H1 (cell line): ENCODE data around the gene GSG1L. TPM values are rescaled to one million over a fixed set of nuclear protein-coding genes. Genes with fewer than 3 reads are reported as not detected.

Experiments used
- CTCF ChIA-PET: fragments of 300-600 bp; sonication (Branson Sonifier 250); formaldehyde crosslinking; loops from one replicate; lab custom pipeline; 2021; ENCODE audit not compliant: partially characterized antibody; lab: Charles Lee
- POLR2A ChIA-PET: fragments of 300-600 bp; sonication (Branson Sonifier 250); formaldehyde crosslinking; loops from one replicate; lab custom pipeline; 2021; ENCODE audit warnings: inconsistent platforms; ENCODE audit not compliant: partially characterized antibody; lab: Charles Lee
- DNase-seq, 2 experiments: peaks; one replicate each; pipeline versions ENCODE4 v3.0.0 to v3.0.0-alpha.2; 2010 to 2022; ENCODE audit warnings: low spot score in 2 of 2, low read depth in 1 of 2, mixed read lengths in 1 of 2
- FAIRE-seq: peaks from 2 replicates; lab custom pipeline; 2011; peaks lifted over from hg19 to GRCh38; lab: Jason Lieb, UNC
- H2AFZ ChIP-seq: 2 replicates; pipeline ENCODE4 v1.8.1; 2012; ENCODE audit warnings: low read length, inconsistent platforms
- H2AK5ac ChIP-seq: 2 replicates; pipeline ENCODE4 v1.6.1; 2013; ENCODE audit warnings: low read depth, low read length
- H2BK120ac ChIP-seq: replicated peaks from 2 replicates; pipeline ENCODE3; 2013; ENCODE audit warnings: low read depth, low read length, inconsistent platforms
- H2BK12ac ChIP-seq: 2 replicates; pipeline ENCODE4 v1.6.1; 2013; ENCODE audit warnings: low read depth, low read length
- H2BK15ac ChIP-seq: 2 replicates; pipeline ENCODE4 v1.6.1; 2013; ENCODE audit warnings: low read length
- H2BK20ac ChIP-seq: 2 replicates; pipeline ENCODE4 v1.6.1; 2013; ENCODE audit warnings: low read length
- H2BK5ac ChIP-seq: 2 replicates; pipeline ENCODE4 v1.6.1; 2013; ENCODE audit warnings: low read depth, low read length
- H3K14ac ChIP-seq: 2 replicates; pipeline ENCODE4 v1.6.1; 2013; ENCODE audit warnings: inconsistent platforms; ENCODE audit not compliant: insufficient read length
- H3K18ac ChIP-seq: 2 replicates; pipeline ENCODE4 v1.6.1; 2013; ENCODE audit warnings: low read length; ENCODE audit errors: extremely low read depth
- H3K23ac ChIP-seq: 2 replicates; pipeline ENCODE4 v1.6.1; 2013; ENCODE audit warnings: inconsistent platforms; ENCODE audit not compliant: insufficient read length
- H3K23me2 ChIP-seq: 2 replicates; pipeline ENCODE4 v1.6.1; 2013; ENCODE audit warnings: low read depth, low read length
- H3K27ac ChIP-seq: 2 replicates; pipeline ENCODE4 v1.6.1; 2011; ENCODE audit warnings: low read depth, low read length, inconsistent platforms
- H3K27me3 ChIP-seq, 4 experiments: replicated peaks in 1 of 4; 1 replicate in 1 of 4; 2 replicates in 3 of 4; pipeline versions ENCODE4 v1.6.1 to v1.8.1; 2011 to 2013; ENCODE audit warnings: low read length in 3 of 4, mild to moderate bottlenecking in 3 of 4, inconsistent platforms in 2 of 4, mixed read lengths in 2 of 4, moderate library complexity in 1 of 4; ENCODE audit not compliant: control insufficient read depth in 3 of 4, insufficient read depth in 3 of 4; ENCODE audit errors: extremely low read depth in 1 of 4
- H3K36me3 ChIP-seq, 4 experiments: 2 replicates each; pipeline versions ENCODE4 v1.6.1 to v1.8.1; 2011 to 2013; ENCODE audit warnings: mild to moderate bottlenecking in 4 of 4, low read length in 3 of 4, moderate library complexity in 2 of 4, control low read depth in 1 of 4, inconsistent platforms in 1 of 4; ENCODE audit not compliant: insufficient read depth in 4 of 4, control insufficient read depth in 2 of 4
- H3K4ac ChIP-seq: replicated peaks from 2 replicates; pipeline ENCODE3; 2013; ENCODE audit warnings: low read length, low read depth, mixed read lengths, inconsistent platforms; ENCODE audit not compliant: insufficient read length
- H3K4me1 ChIP-seq, 4 experiments: replicated peaks in 1 of 4; 1 replicate in 1 of 4; 2 replicates in 3 of 4; pipeline versions ENCODE4 v1.6.1 to v1.8.1; 2011 to 2013; ENCODE audit warnings: low read length in 3 of 4, inconsistent platforms in 2 of 4, mixed read lengths in 1 of 4; ENCODE audit not compliant: insufficient read depth in 4 of 4, control insufficient read depth in 3 of 4
- H3K4me2 ChIP-seq, 2 experiments: 2 replicates each; pipeline versions ENCODE4 v1.6.1 to v1.8.1; 2011 to 2013; ENCODE audit warnings: low read depth in 2 of 2, low read length in 2 of 2, control low read depth in 1 of 2, inconsistent platforms in 1 of 2, mild to moderate bottlenecking in 1 of 2; ENCODE audit not compliant: insufficient read depth in 1 of 2
- H3K4me3 ChIP-seq, 4 experiments: fragments of 200-600, 300-600 bp in 1 of 4; sonication (generic), shearing (Covaris generic), sonication (Bioruptor Twin) in 1 of 4; 2 replicates each; pipeline versions ENCODE4 v1.5.1 to v1.8.1; 2011 to 2016; ENCODE audit warnings: low read length in 4 of 4, low read depth in 3 of 4, control low read depth in 2 of 4, inconsistent platforms in 2 of 4, mild to moderate bottlenecking in 2 of 4, mixed read lengths in 1 of 4, moderate library complexity in 1 of 4; ENCODE audit not compliant: insufficient read depth in 2 of 4; ENCODE audit errors: extremely low read depth in 1 of 4
- H3K56ac ChIP-seq: replicated peaks from 2 replicates; pipeline ENCODE3; 2013; ENCODE audit warnings: low read depth, mild to moderate bottlenecking, mixed read lengths, low read length, inconsistent platforms; ENCODE audit not compliant: insufficient read length
- H3K79me1 ChIP-seq: 2 replicates; pipeline ENCODE4 v1.6.1; 2013; ENCODE audit warnings: low read depth, low read length, control low read depth
- H3K79me2 ChIP-seq, 2 experiments: 2 replicates each; pipeline versions ENCODE4 v1.6.1 to v1.8.1; 2012 to 2013; ENCODE audit warnings: low read length in 2 of 2, mild to moderate bottlenecking in 2 of 2, inconsistent platforms in 1 of 2; ENCODE audit not compliant: insufficient read depth in 2 of 2, control insufficient read depth in 1 of 2
- H3K9ac ChIP-seq, 4 experiments: replicated peaks in 1 of 4; 1 replicate in 1 of 4; 2 replicates in 3 of 4; pipeline versions ENCODE4 v1.6.1 to v1.8.1; 2011 to 2013; ENCODE audit warnings: low read depth in 3 of 4, low read length in 3 of 4, control low read depth in 2 of 4, mild to moderate bottlenecking in 2 of 4, moderate library complexity in 2 of 4, inconsistent platforms in 1 of 4; ENCODE audit errors: extremely low read depth in 1 of 4
- H3K9me3 ChIP-seq, 2 experiments: 2 replicates each; pipeline versions ENCODE4 v1.6.1 to v1.8.1; 2012 to 2013; ENCODE audit warnings: mild to moderate bottlenecking in 2 of 2, moderate library complexity in 2 of 2, control low read depth in 1 of 2, inconsistent platforms in 1 of 2, low read depth in 1 of 2, low read length in 1 of 2, mixed read lengths in 1 of 2; ENCODE audit not compliant: insufficient read depth in 2 of 2
- H4K20me1 ChIP-seq, 2 experiments: replicated peaks in 1 of 2; 2 replicates each; pipeline versions ENCODE3 to v1.8.1; 2011 to 2013; ENCODE audit warnings: inconsistent platforms in 2 of 2, low read length in 2 of 2, mild to moderate bottlenecking in 1 of 2; ENCODE audit not compliant: insufficient read depth in 2 of 2, control insufficient read depth in 1 of 2
- H4K5ac ChIP-seq: 2 replicates; pipeline ENCODE4 v1.6.1; 2013; ENCODE audit warnings: low read length, low read depth, mixed read lengths, inconsistent platforms; ENCODE audit not compliant: insufficient read length
- H4K8ac ChIP-seq: 2 replicates; pipeline ENCODE4 v1.8.0; 2013; ENCODE audit warnings: mild to moderate bottlenecking, moderate library complexity, low read length, inconsistent platforms; ENCODE audit not compliant: insufficient read depth; ENCODE audit errors: extremely low read depth
- H4K91ac ChIP-seq: replicated peaks from 2 replicates; pipeline ENCODE3; 2013; ENCODE audit warnings: low read length, mixed read lengths, inconsistent platforms; ENCODE audit not compliant: insufficient read length
- BCL11A ChIP-seq, 2 experiments: IDR thresholded peaks; one replicate each; pipeline ENCODE4 v1.6.1; 2011; ENCODE audit warnings: low read depth in 2 of 2, low read length in 2 of 2, mild to moderate bottlenecking in 2 of 2
- BRCA1 ChIP-seq: IDR thresholded peaks from 2 replicates; pipeline ENCODE4 v1.6.1; 2012; ENCODE audit warnings: low read depth, low read length, improper control_type of control experiment
- CBX8 ChIP-seq: fragments of 300-800, 300-1000 bp; sonication (generic); IDR thresholded peaks from 2 replicates; pipeline ENCODE4 v1.7.1; 2016; ENCODE audit warnings: low read depth, low read length, borderline replicate concordance
- FOSL1 ChIP-seq: IDR thresholded peaks from 2 replicates; pipeline ENCODE4 v1.6.1; 2011; ENCODE audit warnings: mild to moderate bottlenecking, low read depth, low read length, moderate library complexity; ENCODE audit not compliant: insufficient read depth
- GABPA ChIP-seq: IDR thresholded peaks from 2 replicates; pipeline ENCODE4 v1.6.1; 2011; ENCODE audit warnings: mild to moderate bottlenecking, low read length, moderate library complexity, borderline replicate concordance; ENCODE audit not compliant: insufficient read depth
- NRF1 ChIP-seq: IDR thresholded peaks from 2 replicates; pipeline ENCODE4 v1.6.1; 2011; ENCODE audit warnings: mild to moderate bottlenecking, low read depth, low read length, improper control_type of control experiment
- PHF8 ChIP-seq: fragments of 200-600 bp; sonication (generic); conservative IDR thresholded peaks from 2 replicates; pipeline ENCODE4 v1.7.1; 2012; ENCODE audit warnings: low read depth, mild to moderate bottlenecking, inconsistent platforms, low read length, moderate library complexity
- RBBP5 ChIP-seq: IDR thresholded peaks from 2 replicates; pipeline ENCODE4 v1.7.1; 2012; ENCODE audit warnings: low read depth, mild to moderate bottlenecking, inconsistent platforms, low read length, moderate library complexity, borderline replicate concordance
- RNF2 ChIP-seq: fragments of 200-900, 300-1000 bp; sonication (generic); IDR thresholded peaks from 2 replicates; pipeline ENCODE4 v1.7.1; 2016; ENCODE audit warnings: borderline replicate concordance, low read depth, mild to moderate bottlenecking, antibody characterized with exemption, low read length; ENCODE audit not compliant: poor library complexity, severe bottlenecking; ENCODE audit errors: missing control alignments
- WGBS, 2 experiments: shearing (Covaris generic) in 1 of 2; methylation state at CpG; one replicate each; pipeline versions ENCODE4 v1.1.6 to v1.1.7; 2013 to 2015; ENCODE audit warnings: low lambda C conversion rate in 2 of 2, mixed read lengths in 2 of 2, inconsistent platforms in 1 of 2, low coverage in 1 of 2, missing lambda C conversion rate in 1 of 2; ENCODE audit not compliant: insufficient replicate concordance in 2 of 2, insufficient coverage in 1 of 2, insufficient read length in 1 of 2; ENCODE audit errors: extremely low coverage in 1 of 2, missing lambda C conversion rate in 1 of 2; 5-methylcytosine and 5-hydroxymethylcytosine counted together
- polyA plus RNA-seq, 7 experiments: library from polyadenylated mRNA; depleted of rRNA in 3 of 7; stranded (reverse) in 5 of 7; unstranded in 2 of 7; fragments of >200 nt in 5 of 7; fragments of 200-250 nt in 2 of 7; gene quantifications; 1 replicate in 5 of 7; 2 replicates in 1 of 7; 4 replicates in 1 of 7; pipeline versions ENCODE4 v1.2.1 to v1.2.3, GENCODE V29; 2011 to 2013; ENCODE audit warnings: missing spikeins in 2 of 7, mixed read lengths in 2 of 7
- total RNA-seq: library from RNA; stranded (reverse); fragmentation: NEBNext Ultra II Directional; extraction: Animal tissue kit (Norgen Biotek cat#: 25700); gene quantifications from 2 replicates; pipeline ENCODE4 v1.2.1, GENCODE V29; 2021

GSG1L gene
- total and polyA plus RNA-seq, 2 of the 8 experiments (the other 6 are each of a cell fraction or from before 2014, with no cell fraction given), result 0.71 to 1.1 TPM

DNA sequence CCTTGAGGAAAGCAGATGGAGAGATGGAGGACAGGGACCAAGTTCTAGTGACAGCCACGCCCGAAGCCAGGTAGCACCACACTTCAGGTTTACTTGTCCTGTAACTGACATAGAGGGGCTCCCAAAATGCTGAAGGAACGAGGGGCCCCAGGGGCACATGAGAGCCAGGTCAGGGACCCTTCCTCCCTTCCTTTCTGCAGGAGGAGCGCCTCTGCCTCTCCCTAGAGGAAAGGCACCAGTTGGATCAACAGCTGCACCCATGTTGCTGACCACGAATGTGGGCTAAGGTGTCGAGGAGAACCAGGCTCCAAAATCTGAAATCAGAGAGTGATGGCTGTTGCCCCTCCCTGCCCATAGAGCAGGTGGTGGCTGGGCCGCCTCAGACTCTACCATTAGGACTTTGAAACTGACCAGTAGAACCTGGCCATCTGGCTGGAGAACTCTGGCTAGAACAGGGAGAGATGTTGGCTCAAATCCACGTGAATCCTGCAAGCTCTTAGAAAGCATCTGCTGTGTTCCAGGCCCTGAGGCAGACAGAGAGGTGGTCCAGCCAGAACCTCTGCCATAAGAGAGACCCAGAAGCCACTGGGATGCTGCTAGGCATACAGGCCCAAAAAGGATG lies 294.8 kb downstream of the GSG1L start:
- no peaks in the 10 kb centered on the region; a peak in 2 of 8 replicates for H3K36me3 ChIP-seq
- TF ChIP-seq PHF8 (no peak), CBX8 (no peak), RBBP5 (no peak), FOSL1 (no peak), NRF1 (no peak), GABPA (no peak), BRCA1 (no peak), RNF2 (no peak), BCL11A (IDR thresholded peaks at IDR 0.05; ENCODE audit: low read depth in 2 of 2, low read length in 2 of 2) (no peak)
- no peak overlapping the region for H3K27ac ChIP-seq
- 81% methylated on average over 8 of the region's 8 CpGs; no CpG with 5 or more reads in 1 of the 2 experiments for WGBS, 2 experiments
- no peak overlapping the region for H4K5ac ChIP-seq
- FAIRE-seq (no peak), DNase-seq (no peak)
- H3K23ac ChIP-seq, result no peak overlapping the region
- H3K4me1 ChIP-seq, result no peaks in the 10 kb centered on the region
- no peak overlapping the region for H2BK12ac ChIP-seq
- H3K27me3 ChIP-seq, result no peaks in the 10 kb centered on the region
- no peaks in the 10 kb centered on the region for H3K79me1 ChIP-seq
- H3K4ac ChIP-seq, result no peak overlapping the region
- H3K23me2 ChIP-seq, result no peaks in the 10 kb centered on the region
- H2AK5ac ChIP-seq, result no peak overlapping the region
- no peak overlapping the region for H3K9ac ChIP-seq
- no peak overlapping the region for H3K4me2 ChIP-seq
- ChIA-PET POLR2A (no interaction called here), CTCF (interaction anchor here (1.1 to 3.7 kb wide), 6 partner anchors 11 to 203 kb away, joined by 3 to 19 read pairs (median 5); no protein-coding TSS in a partner anchor)
- no peak overlapping the region for H3K18ac ChIP-seq
- H3K9me3 ChIP-seq, result peaks cover 4 to 8% of the 10 kb centered on the region in 2 experiments; a peak in 3 of 4 replicates
- H3K56ac ChIP-seq, result no peak overlapping the region
- no peak overlapping the region for H2AFZ ChIP-seq
- H2BK15ac ChIP-seq, result no peak overlapping the region
- H2BK120ac ChIP-seq, result no peak overlapping the region
- H4K91ac ChIP-seq, result no peak overlapping the region
- H2BK20ac ChIP-seq, result no peak overlapping the region
- H3K4me3 ChIP-seq, result no peak overlapping the region
- H4K20me1 ChIP-seq, result no peaks in the 10 kb centered on the region
- no peak overlapping the region for H3K14ac ChIP-seq
- no peaks in the 10 kb centered on the region for H3K79me2 ChIP-seq
- no peak overlapping the region for H4K8ac ChIP-seq
- no peak overlapping the region for H2BK5ac ChIP-seq
